GM18868 (cell line): Measurements from ENCODE around the gene CBX2.
"Not testable (repeated sequence)": the region's sequence is repeated elsewhere in the genome, so short reads cannot be mapped to it uniquely, and the experiment has no call there.

Experiments used
- ATAC-seq: cut with Tn5 transposase; IDR thresholded peaks from one replicate; pipeline ENCODE4 v1.9.1; 2021; ENCODE audit warnings: mild to moderate bottlenecking, moderate library complexity; ENCODE audit not compliant: unreplicated experiment

Gene CBX2

GRCh38 chr17:79742951-79743476, 34.9 kb upstream of the CBX2 start:
- ATAC-seq = no peak

GRCh38 chr17:79743614-79744013, 34.3 kb upstream of the CBX2 start:
- ATAC-seq = no peak

DNA sequence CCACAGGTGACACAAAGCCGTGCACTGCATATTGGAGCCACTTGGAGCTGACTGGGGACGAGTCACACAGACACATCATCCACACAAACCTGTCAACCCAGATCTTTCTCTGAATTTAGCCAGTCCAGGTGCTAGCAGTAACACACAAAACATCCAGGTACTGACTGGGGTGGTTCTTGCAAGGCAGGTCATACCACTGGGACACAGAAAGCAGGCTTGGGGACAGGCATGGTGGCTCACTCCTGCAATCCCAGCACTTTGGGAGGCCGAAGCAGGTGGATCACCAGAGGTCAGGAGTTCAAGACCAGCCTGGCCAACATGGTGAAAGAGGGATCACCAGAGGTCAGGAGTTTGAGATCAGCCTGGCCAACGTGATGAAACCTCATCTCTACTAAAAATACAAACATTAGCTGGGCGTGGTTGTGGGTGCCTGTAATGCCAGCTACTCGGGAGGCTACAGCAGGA, 32.3 kb upstream of the CBX2 start:
- no peak for ATAC-seq

GRCh38 chr17:79746889-79747507, 30.9 kb upstream of the CBX2 start:
- no peak for ATAC-seq

DNA sequence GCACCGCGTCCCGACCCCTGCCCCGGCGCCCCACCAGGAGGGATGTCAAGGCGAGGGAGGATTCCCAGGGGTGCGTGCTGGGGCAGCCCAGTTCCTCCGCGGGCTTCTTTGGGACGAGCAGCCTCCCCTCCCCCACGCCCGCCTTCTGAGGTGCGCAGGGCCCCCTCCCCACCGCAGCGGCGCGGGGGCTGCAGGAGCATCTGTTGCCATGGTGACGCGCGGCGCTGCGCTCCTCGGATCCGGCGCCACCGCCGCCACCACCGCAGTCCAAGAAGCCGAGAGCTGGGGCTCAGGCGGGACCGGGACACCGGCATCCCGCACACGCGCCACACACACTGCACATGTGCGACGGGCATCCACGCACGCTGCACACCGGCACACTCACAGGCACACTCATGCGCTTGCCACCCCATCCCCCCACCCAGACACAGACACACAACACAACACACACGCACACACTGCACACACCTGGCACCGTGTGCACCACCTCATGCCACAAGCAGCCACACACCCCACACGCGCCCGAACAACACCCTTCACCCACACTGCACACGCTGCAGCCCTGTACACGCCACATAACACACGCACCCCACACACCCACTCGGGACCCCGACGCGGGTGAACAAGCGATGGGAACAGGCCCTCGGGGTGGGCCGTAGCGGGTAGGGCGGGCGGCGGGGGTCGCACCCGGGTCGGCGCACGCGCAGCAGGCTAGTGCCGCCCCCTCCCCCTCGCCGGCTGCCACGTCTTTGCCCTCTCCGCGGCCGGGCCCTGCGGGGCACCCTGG, 30.2 kb upstream of the CBX2 start:
- no peak for ATAC-seq

DNA sequence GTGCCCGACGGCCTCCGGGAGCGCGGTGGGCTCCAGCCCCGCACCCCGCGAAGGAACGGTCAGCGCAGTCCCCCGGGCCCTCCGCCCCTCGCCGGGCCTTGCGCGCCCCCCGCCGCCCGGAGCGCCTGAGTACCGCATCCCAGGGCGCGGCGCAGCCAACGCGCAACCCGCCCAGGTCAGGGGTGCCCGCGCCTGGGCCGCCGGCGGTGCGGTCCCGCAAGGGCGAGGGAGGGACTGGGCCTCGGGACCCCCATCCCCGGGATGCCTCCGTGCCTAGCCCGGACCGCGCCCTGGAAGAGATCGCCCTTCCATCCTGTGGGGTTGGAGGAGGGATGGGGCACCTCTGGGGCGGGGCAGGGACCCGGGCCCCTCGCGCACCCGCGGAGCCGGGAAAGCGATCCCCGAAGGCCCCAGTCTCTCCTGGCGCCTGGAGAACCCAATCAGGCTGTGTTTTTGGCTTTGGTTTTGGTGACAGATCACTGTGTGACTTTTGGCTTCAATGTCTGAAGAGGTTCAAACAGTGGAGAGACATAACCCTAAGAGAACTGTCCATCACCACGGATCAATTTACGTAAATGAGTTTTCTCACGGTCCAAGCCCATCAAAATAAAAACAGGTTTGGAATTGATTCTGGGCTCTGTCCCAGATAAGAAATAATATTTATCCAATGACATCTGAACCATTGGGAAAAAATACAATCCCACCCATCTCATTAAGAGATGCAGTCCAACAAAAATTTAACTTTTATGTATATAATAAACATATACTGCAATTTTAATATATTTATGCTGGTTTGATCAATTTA, 29.5 kb upstream of the CBX2 start:
- ATAC-seq = no peak

DNA sequence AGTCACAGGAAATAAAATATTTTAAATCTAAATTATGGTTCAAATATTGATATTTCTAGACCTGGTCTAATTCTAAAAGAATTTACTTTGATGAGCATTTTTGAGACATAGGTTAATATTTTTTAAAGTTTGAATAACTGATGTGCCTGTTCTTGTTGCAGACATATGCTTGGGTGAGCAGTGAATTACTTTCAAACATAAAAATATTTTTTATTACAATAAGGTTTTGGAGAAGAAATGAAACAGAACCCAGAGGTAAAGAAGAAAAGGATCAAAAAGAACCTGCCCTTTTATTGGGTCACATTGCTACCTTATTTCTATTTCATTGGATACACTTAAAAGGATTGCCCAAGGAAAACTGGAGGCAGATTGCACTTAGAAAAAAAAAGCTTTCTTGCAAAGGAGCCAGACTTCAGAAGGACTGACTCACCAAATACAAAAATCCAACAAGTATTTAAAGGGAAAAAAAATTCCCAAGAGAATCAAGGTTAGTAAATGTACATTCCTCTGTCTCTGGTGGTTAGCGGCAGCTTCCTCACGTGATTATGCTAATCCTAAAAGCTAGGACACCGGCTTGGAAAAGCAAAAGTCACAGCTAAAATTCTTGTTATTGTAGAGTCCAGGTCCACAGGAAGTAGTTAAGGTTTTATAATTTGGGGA, 28.7 kb upstream of the CBX2 start:
- no peak for ATAC-seq

DNA sequence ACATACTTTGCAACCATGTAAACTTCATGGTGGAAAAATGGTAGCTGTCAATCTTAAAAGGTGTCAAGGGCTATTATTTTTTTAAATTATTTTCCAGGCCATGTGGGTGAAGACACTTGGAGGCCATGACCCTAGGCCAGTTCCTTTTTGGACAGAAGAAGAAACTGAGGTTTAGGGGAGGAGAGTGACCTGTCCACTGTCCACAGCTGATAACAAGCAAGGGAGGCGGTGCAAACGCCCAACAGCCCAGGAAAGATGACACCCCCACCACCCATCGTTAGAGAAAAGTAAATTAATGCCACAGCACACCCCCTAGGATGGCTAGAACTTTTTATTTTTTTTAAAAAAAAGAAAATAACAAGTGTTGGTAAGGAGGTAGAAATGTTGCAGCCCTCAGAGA, 28.0 kb upstream of the CBX2 start:
- no peak for ATAC-seq

- no peak for ATAC-seq
Observed at GRCh38 chr17:79750650-79751545, 27.1 kb upstream of the CBX2 start.

DNA sequence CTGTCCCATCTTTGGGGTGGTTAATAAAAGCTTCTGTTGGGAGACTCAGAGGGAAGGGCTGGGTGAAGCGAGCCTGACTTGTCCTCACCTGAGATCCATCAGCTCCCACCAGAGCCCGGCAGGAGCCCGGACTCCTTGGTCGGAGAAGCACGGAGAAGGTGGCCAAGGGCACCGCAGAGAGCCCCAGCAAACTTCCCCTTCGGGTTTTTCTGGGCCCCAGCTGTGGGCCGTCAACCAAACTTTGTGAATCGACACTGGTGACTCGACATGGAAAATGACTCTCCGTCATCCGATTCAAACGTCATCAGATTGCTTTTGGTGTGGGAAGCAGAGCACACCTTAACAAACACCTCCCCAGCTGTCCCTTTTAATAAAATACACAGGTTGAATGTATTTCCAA, 25.8 kb upstream of the CBX2 start:
- no peak for ATAC-seq

DNA sequence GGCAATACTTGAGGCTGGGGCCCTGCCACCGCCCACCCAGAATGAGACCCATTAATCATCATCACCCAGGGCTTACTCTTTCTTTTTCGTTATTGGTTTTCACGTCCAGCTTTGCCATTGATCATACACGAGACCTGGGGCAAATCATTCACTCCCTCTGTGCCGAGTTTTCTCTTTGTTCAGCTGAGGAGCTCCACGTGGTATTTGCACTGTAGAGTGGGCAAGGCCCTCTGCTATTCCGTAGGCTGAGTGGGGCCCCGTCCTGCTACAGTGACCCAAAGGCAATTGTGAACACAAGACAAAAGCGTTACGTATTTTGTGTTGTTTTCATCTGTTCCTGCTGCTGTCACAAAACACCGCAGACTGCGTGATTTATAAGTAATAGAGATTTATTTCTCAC, 23.6 kb upstream of the CBX2 start:
- no peak for ATAC-seq

- ATAC-seq = not testable (repeated sequence)
Observed at GRCh38 chr17:79754903-79755302, 23.0 kb upstream of the CBX2 start.

DNA sequence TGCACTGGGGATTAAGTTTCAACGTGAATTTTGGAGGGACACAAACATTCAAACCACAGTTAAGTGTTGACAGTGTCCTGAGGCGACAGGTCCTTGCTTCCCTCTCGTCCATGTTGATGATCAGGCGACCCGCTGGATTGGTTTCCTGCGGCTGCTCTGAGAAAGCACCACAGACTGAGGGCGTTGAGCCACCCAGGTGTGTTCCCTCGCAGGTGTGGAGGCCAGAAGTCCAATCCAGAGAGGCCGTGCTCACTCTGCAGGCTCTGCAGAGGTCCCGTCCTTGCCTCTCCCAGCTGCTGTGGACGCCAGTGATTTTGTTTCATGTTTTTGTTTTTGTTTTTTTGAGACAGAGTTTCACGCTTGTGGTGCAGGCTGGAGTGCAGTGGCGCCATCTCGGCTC, 22.4 kb upstream of the CBX2 start:
- ATAC-seq = no peak

DNA sequence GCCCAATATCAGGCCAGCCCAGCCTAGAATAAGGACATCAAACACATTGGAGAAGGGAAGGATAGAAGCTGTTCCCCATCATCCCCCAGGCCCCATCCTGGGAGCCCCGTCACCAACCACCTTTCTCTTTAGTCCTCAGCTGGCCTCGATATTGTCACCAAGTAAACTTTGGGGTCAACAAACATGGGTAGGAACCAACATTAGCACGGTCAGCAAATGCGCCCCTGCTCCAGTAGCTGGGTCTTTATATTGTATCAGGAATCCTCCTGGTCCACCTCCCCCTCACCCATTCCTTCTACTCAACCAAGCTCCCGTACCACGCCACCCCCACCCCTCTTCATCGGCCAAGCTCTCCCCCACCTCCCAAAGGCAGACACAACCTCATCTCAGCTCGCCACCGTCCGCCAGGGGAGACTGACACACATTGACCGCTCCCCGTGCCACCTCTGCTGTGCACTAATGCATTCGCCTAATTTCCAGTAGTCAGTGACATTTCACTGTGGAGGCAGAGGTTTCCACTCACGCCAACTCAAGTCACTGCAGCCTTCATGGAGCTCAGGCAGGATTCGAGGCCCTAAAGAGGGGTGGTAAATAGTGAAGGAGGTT, 20.7 kb upstream of the CBX2 start:
- no peak for ATAC-seq

DNA sequence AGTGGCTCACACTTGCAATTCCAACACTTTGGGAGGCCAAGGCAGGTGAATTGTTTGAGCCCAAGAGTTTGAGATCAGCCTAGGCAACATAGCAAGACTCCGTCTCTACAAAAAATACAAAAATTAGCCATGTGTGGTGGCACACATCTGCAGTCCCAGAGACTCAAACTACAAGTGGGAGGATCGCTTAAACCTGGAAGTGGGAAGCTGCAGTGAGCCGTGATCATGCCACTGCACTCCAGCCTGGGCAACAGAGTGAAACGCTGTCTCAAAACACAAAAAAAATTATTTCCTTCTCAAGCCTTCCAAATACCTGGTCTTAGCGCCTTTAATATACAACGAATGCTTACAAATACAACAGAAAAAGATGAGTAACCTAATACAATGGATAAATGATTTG, 19.7 kb upstream of the CBX2 start:
- ATAC-seq = no peak

DNA sequence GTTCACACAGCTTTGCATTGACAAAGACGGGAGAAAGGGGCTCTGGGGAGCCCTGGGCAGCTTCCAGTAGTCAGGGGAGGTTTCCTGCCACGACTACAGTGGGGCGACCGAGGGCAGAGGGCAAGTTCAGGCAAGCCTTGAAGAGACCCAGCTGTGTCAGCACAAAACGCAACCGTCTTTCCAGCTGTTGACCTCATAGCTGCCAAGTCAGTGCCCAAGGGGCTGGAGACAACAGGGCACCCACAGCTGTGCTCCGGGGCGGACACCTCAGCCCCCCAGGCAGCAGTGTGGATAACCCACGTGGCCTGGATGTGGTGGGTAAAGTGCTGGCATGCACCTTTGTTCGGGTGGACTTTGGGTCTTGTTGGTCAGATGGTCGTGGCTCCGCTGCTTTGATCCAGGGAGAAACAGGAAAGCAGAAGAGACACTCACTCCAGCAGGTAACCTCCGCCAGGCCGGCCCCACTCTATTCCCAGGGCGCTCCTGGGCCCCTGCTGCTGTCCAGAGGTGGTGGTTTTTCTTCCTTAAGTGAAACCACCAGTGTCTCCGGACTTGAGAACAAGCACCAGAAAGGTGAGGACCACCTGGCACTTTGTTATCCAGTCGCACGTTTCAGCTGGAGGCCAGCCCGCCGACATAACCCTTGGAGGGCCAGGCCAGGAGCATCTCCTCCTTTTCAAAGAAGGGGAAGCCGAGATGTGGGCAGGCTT, 17.6 kb upstream of the CBX2 start:
- ATAC-seq = no peak

- ATAC-seq = no peak
Observed at GRCh38 chr17:79761894-79762589, 15.9 kb upstream of the CBX2 start.

- no peak for ATAC-seq
Observed at GRCh38 chr17:79765708-79766107, 12.2 kb upstream of the CBX2 start.
